GM12878 (cell line): ENCODE results near the gene CA11. TPM values are rescaled to one million over a fixed set of nuclear protein-coding genes. Genes with fewer than 3 reads are reported as not detected.

ENCODE experiments used
- ATAC-seq: fragments of 200-7000 bp; cut with Tn5 transposase; 3 replicates; pipeline ENCODE4 v1.9.1; 2020; ENCODE audit warnings: mild to moderate bottlenecking, moderate library complexity
- BruUV-seq: library from RNA; stranded (reverse); fragments of 400-500 nt; replicated peaks from 2 replicates; lab custom pipeline; 2021; lab: Mats Ljungman, UMichigan
- CTCF ChIA-PET: fragments of 300-600 bp; sonication (Branson Sonifier 250); formaldehyde crosslinking; extraction: SDS; loops from one replicate; lab custom pipeline; 2021; ENCODE audit warnings: inconsistent platforms; lab: Yijun Ruan, JAX
- POLR2A ChIA-PET: fragments of 350-600 bp; formaldehyde crosslinking; extraction: SDS; loops from one replicate; lab custom pipeline; 2021; ENCODE audit warnings: inconsistent platforms; lab: Charles Lee
- RAD21 ChIA-PET: fragments of 300-600 bp; sonication (Branson Sonifier 250); formaldehyde crosslinking; loops from one replicate; lab custom pipeline; 2023; ENCODE audit warnings: antibody characterized with exemption; ENCODE audit not compliant: unreplicated experiment; lab: Charles Lee
- SMC1A ChIA-PET: fragments of 300-600 bp; sonication (Branson Sonifier 250); formaldehyde crosslinking; loops from one replicate; lab custom pipeline; 2023; ENCODE audit not compliant: unreplicated experiment, uncharacterized antibody; lab: Charles Lee
- DNase-seq: peaks from one replicate; pipeline ENCODE4 v3.0.0-alpha.2; 2011; ENCODE audit warnings: low read depth, low spot score
- FAIRE-seq: peaks from 3 replicates; lab custom pipeline; 2011; peaks lifted over from hg19 to GRCh38; lab: Jason Lieb, UNC
- H2AFZ ChIP-seq: 2 replicates; pipeline ENCODE4 v1.6.0; 2011; ENCODE audit warnings: low read depth, low read length, control low read depth; ENCODE audit not compliant: control insufficient read depth
- H3K27ac ChIP-seq: 2 replicates; pipeline ENCODE4 v1.5.1; 2011; ENCODE audit warnings: control low read depth; ENCODE audit not compliant: control insufficient read depth, insufficient read depth
- H3K27me3 ChIP-seq, 2 experiments: replicated peaks in 1 of 2; 2 replicates each; pipeline versions ENCODE4 v1.6.0 to v1.6.1; 2011; ENCODE audit warnings: low read length in 1 of 2; ENCODE audit not compliant: control insufficient read depth in 2 of 2, insufficient read depth in 2 of 2
- H3K36me3 ChIP-seq, 2 experiments: 2 replicates each; pipeline ENCODE4 v1.5.1; 2011; ENCODE audit warnings: low read length in 1 of 2; ENCODE audit not compliant: control insufficient read depth in 2 of 2, insufficient read depth in 2 of 2
- H3K4me1 ChIP-seq: 2 replicates; pipeline ENCODE4 v1.6.1; 2011; ENCODE audit warnings: mild to moderate bottlenecking, low read length, moderate library complexity, mixed read lengths; ENCODE audit not compliant: control insufficient read depth, insufficient read depth
- H3K4me2 ChIP-seq: 2 replicates; pipeline ENCODE4 v1.6.0; 2011; ENCODE audit warnings: control low read depth; ENCODE audit not compliant: control insufficient read depth, insufficient read depth
- H3K4me3 ChIP-seq: fragments of 200-600 bp; sonication (generic); 2 replicates; pipeline ENCODE4 v1.5.1; 2016
- H3K79me2 ChIP-seq: 2 replicates; pipeline ENCODE4 v1.6.0; 2011; ENCODE audit warnings: low read length; ENCODE audit not compliant: control insufficient read depth, insufficient read depth
- H3K9ac ChIP-seq: 2 replicates; pipeline ENCODE4 v1.8.0; 2011; ENCODE audit warnings: low read length, control low read depth, mixed read lengths; ENCODE audit not compliant: control insufficient read depth, insufficient read depth
- H3K9me3 ChIP-seq: replicated peaks from 3 replicates; pipeline ENCODE4 v1.5.1; 2011; ENCODE audit warnings: mild to moderate bottlenecking, low read length; ENCODE audit not compliant: control insufficient read depth, insufficient read depth
- H4K20me1 ChIP-seq: 2 replicates; pipeline ENCODE4 v1.6.0; 2011; ENCODE audit not compliant: control insufficient read depth, insufficient read depth
- CHD1 ChIP-seq: IDR thresholded peaks from 2 replicates; pipeline ENCODE4 v1.6.1; 2012; ENCODE audit warnings: low read depth, low read length, improper control_type of control experiment
- GATAD2B ChIP-seq: fragments of 450-650 bp; conservative IDR thresholded peaks from 2 replicates; pipeline ENCODE4 v1.6.1; 2017; ENCODE audit warnings: low read depth, mild to moderate bottlenecking, moderate library complexity
- LARP7 ChIP-seq: fragments of 450-650 bp; IDR thresholded peaks from 2 replicates; pipeline ENCODE4 v1.6.1; 2017; ENCODE audit warnings: mild to moderate bottlenecking
- WRNIP1 ChIP-seq: IDR thresholded peaks from 2 replicates; pipeline ENCODE4 v1.6.1; 2011; ENCODE audit warnings: low read depth, low read length, improper control_type of control experiment, borderline replicate concordance
- YY1 ChIP-seq: IDR thresholded peaks from 2 replicates; pipeline ENCODE4 v1.6.1; 2011; ENCODE audit warnings: low read depth, mild to moderate bottlenecking, low read length
- WGBS: methylation state at CpG from one replicate; pipeline ENCODE4 v1.1.6; 2016; ENCODE audit warnings: low lambda C conversion rate; ENCODE audit not compliant: insufficient replicate concordance, insufficient coverage; ENCODE audit errors: missing lambda C conversion rate; 5-methylcytosine and 5-hydroxymethylcytosine counted together
- in situ Hi-C: fragments of 300-500 bp; cut with MboI; formaldehyde crosslinking; loops from 9 replicates; pipeline ENCODE4 v1.14.3; 2018; ENCODE audit warnings: mixed read lengths
- intact Hi-C: fragments of 100-400 bp; cut with micrococcal nuclease; formaldehyde crosslinking; loops from one replicate; pipeline ENCODE4 v1.14.2; 2022; ENCODE audit not compliant: unreplicated experiment
- polyA plus RNA-seq, 11 experiments: library from polyadenylated mRNA; depleted of rRNA in 4 of 11; unstranded in 6 of 11; stranded (reverse) in 5 of 11; fragments of >200 nt; fragmentation: Nextera tagmentation in 4 of 11; fragmentation: Illumina TruSeq in 1 of 11; extraction: Ambion mirVana in 4 of 11; extraction: Trizol in 1 of 11; gene quantifications; 1 replicate in 1 of 11; 2 replicates in 10 of 11; pipeline versions ENCODE4 v1.2.1 to v1.2.3, GENCODE V29; 2011 to 2016; ENCODE audit warnings: inconsistent platforms in 2 of 11, missing spikeins in 2 of 11, low read depth in 1 of 11
- total RNA-seq, 4 experiments: library from RNA; depleted of rRNA in 3 of 4; stranded (reverse); fragments of >200 nt in 3 of 4; fragmentation: Illumina TruSeq in 1 of 4; extraction: Trizol in 1 of 4; gene quantifications; 2 replicates each; pipeline versions ENCODE4 v1.2.1 to v1.2.3, GENCODE V29; 2013 to 2021

CA11 gene
- total and polyA plus RNA-seq, 10 of the 15 experiments (the other 5 are each of a cell fraction or from before 2014, with no cell fraction given), result 1.7 to 7.5 (median 2.4) TPM

DNA sequence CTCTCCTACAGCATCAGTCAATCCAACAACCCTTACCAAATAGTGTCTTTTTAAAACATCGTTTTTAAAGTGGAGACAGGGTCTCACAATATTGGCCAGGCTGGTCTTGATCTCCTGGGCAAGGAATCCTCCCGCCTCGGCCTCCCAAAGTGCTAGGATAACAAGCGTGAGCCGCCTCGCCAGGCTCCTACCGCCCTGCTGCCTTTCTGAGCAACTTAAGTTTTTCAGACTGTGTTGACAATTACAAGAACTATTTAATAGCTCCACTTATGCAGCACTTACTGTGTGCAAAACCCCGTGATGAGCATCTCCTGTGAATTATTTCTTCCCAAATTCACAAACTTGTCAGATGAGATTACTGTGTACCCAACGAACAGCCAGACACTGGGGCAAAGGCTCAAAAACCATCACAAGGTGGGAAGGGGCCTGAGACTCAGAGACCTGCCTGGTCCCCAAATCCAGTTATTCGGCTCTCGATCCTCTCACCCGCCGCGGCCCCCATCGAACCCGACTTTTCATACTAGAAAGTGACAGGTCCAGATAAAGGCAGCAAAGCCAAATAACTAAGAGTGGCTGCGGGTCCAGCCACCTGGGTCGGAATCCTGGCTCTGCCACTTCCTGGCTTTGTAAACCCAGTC lies 27.6 kb downstream of the CA11 start:
- no peak for ATAC-seq
- ChIA-PET POLR2A (interaction anchor here (0.6 to 6.6 kb wide), 7 partner anchors 10 to 1356 kb away, joined by 3 to 62 read pairs (median 5); partner anchors contain the start of genes CA11, GYS1 and RUVBL2), SMC1A (interaction anchor here (1.0 to 1.7 kb wide), 3 partner anchors 15 to 34 kb away, joined by 3 to 4 read pairs (median 3); no protein-coding TSS in a partner anchor), CTCF (interaction anchor here (1.2 to 1.8 kb wide), 5 partner anchors 10 to 129 kb away, joined by 3 to 8 read pairs (median 6); partner anchors contain the start of gene CA11), RAD21 (interaction anchor here (0.6 to 1.6 kb wide), 6 partner anchors 9 to 710 kb away, joined by 3 to 15 read pairs (median 6); no protein-coding TSS in a partner anchor)
- Histone ChIP-seq H3K4me3 (peak overlapping the region; percentile 93), H3K9ac (peak overlapping the region; percentile 99), H3K4me2 (peak overlapping the region; percentile 88), H2AFZ (no peak overlapping the region), H3K79me2 (peaks cover 51% of the 10 kb centered on the region), H4K20me1 (peaks cover 15% of the 10 kb centered on the region), H3K4me1 (peaks cover 22% of the 10 kb centered on the region), H3K27me3 (no peaks in the 10 kb centered on the region), H3K27ac (peak overlapping the region; percentile 95), H3K36me3 (peaks cover 25 to 32% of the 10 kb centered on the region in 2 experiments), H3K9me3 (no peaks in the 10 kb centered on the region)
- intact Hi-C loops (no loop called here), in situ Hi-C loops (no loop called here)
- 0 out of 2 replicates have a peak, but pooled peaks have one; percentile 18 for TF ChIP-seq LARP7
- 0 out of 2 replicates have a peak, but pooled peaks have one; percentile 28 for TF ChIP-seq WRNIP1
- no peak for TF ChIP-seq YY1
- TF ChIP-seq CHD1, result 0 out of 2 replicates have a peak, but pooled peaks have one; percentile 15
- 0 out of 2 replicates have a peak, but pooled peaks have one; percentile 13 for TF ChIP-seq GATAD2B
- TSS peak; percentile 84 for BruUV-seq
- no peak for FAIRE-seq
- 1% methylated on average over 18 of the region's 18 CpGs for WGBS
- DNase-seq, result no peak
